ENCODE measurements around the gene UGGT2. TPM values are rescaled to one million over a fixed set of nuclear protein-coding genes. Genes with fewer than 3 reads are reported as not detected.
A peak's percentile ranks its signal among the peaks of the same experiment; 100 is the strongest.

Gene UGGT2
- total RNA-seq: 10 to 100 TPM; 16.6 to 25.5 (median 17.4) TPM
- long read RNA-seq, donor 1, partial matches to known transcripts: 4 of 8 reads
- long read RNA-seq, donor 1, other reads (novel, unspliced or antisense): 2 of 8 reads
- long read RNA-seq, donor 2, partial matches to known transcripts: 1 of 7 reads
- long read RNA-seq, donor 2, other reads (novel, unspliced or antisense): 1 of 7 reads

GRCh38 chr13:96053003-96053703, at the start of gene UGGT2:
Gene UGGT2 (minus strand): TSS chr13:96053401. CDS start chr13:96053312, 89 bp downstream.
- no peak for TF ChIP-seq CTCF (IDR thresholded peaks at IDR 0.05)

DNA sequence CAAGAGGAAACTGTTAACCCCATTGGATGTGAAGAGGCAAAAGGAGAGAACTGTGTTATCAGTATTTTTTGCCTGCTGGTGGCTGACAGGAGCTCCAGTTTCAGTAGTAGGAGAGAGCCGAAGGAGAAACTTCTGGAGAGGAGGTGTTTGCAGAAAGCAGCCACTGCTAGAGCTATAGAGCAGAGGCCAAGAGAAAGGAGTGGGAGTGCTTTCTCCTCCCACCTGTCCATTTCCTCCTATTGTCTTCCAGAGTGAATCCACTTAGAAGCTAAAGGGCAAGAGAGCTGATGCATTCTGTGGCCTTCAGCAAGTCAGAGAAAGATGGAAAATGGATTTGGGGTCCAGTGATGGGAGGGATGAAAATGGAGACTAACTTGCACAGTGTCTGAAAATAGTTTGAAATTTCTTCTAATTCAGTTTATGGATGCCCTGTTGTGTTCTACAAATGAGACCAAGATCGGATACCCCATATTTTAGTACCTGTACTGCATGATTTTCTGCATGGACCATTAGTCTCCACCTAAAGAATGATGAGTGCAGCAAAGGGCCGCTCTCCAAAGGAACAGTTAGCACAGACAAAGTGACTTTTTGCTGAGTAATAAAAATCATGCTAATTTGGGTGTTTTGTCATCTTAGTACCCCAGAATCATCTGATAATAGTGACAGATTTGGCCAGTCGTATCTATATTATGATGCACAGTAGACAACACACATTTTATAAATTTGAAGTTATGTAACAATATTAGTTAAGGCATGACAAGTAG, 47.4 kb upstream of the UGGT2 start:
- Histone ChIP-seq H3K36me3 (ENCODE audit: low read depth) (no peaks in the 10 kb centered on the region), H3K9me3 (no peaks in the 10 kb centered on the region), H3K4me3 (no peak overlapping the region), H3K4me1 (ENCODE audit: low read depth) (no peaks in the 10 kb centered on the region)
- intact Hi-C loops (cut with DNase I, micrococcal nuclease): no loop called here
- no peak for DNase-seq
- no peak for TF ChIP-seq CTCF (IDR thresholded peaks at IDR 0.05)
- ATAC-seq: no peak

More at GRCh38 chr13:96053003-96053703, at the start of gene UGGT2:
- H3K4me1 ChIP-seq (ENCODE audit: low read depth): no peaks in the 10 kb centered on the region
- DNase-seq (peak; percentile 94 to 96 (median 95)), ATAC-seq (peak; percentile 100)
- H3K9me3 ChIP-seq: no peaks in the 10 kb centered on the region
- peak within 1 kb of the TSS; percentile 65 for H3K4me3 ChIP-seq
- H3K36me3 ChIP-seq (ENCODE audit: low read depth): no peaks in the 10 kb centered on the region
- intact Hi-C loops (cut with DNase I, micrococcal nuclease): no loop called here

DNA sequence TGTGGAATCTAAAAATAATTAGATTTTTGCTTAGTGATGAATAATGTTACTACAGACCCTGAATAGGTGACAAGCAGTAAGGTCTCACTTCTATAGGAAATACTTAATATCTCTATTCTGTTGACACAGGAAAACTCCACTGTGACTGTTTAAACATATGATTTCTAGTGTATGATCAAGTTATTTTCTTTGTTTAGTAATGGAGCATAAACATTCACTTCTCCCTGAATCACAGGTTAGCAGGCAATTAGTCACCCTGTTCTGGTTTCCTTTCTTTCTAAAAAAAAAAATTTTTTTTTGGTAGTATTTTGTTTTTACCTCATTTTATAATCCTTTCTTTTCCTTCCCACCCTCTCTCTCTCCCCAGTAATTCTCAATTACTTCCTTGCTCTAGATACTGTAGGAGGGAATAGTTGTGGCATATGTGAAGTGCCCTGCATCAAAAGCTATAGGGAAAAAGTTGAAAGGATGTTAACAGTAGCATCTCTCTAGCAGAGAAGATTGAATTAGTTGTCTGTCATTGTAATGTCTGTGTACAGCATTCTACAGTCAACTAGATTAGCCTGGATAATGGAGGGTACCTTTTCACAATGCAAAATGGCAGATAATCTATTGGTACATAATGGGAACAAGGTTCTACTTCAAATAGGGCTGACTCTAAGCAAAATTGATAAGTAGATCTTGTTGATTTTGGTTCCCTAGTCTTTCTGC, 40.2 kb upstream of the UGGT2 start:
- Histone ChIP-seq H3K4me1 (ENCODE audit: low read depth) (peaks cover 10% of the 10 kb centered on the region), H3K4me3 (no peak overlapping the region), H3K36me3 (ENCODE audit: low read depth) (no peaks in the 10 kb centered on the region), H3K9me3 (no peaks in the 10 kb centered on the region)
- DNase-seq (no peak), ATAC-seq (no peak)
- TF ChIP-seq CTCF (IDR thresholded peaks at IDR 0.05): no peak
- intact Hi-C loops (cut with DNase I, micrococcal nuclease): no loop called here

GRCh38 chr13:96091164-96092117, 38.2 kb upstream of the UGGT2 start:
- TF ChIP-seq CTCF (IDR thresholded peaks at IDR 0.05): no peak
- Histone ChIP-seq H3K4me1 (ENCODE audit: low read depth) (peaks cover 10% of the 10 kb centered on the region), H3K4me3 (no peak overlapping the region), H3K36me3 (ENCODE audit: low read depth) (no peaks in the 10 kb centered on the region), H3K9me3 (no peaks in the 10 kb centered on the region)
- ATAC-seq (no peak), DNase-seq (peak in 2 of 3 donors; percentile 24 to 33)
- intact Hi-C loops (cut with DNase I, micrococcal nuclease): no loop called here

All from mucosa of descending colon (tissue), 3 donors.